ENCODE results near the gene SSUH2.
A peak's percentile ranks its signal among the peaks of the same experiment; 100 is the strongest.

SSUH2 gene

GRCh38 chr3:8641472-8641871, 3.1 kb downstream of the SSUH2 start:
- DNase-seq (ENCODE audit: low spot score) = no peak

- DNase-seq (ENCODE audit: low spot score) = no peak
Observed at GRCh38 chr3:8640223-8640622, 4.4 kb downstream of the SSUH2 start.

GRCh38 chr3:8639659-8640000, 5.0 kb downstream of the SSUH2 start:
- DNase-seq (ENCODE audit: low spot score) = no peak

GRCh38 chr3:8638994-8639658, 5.5 kb downstream of the SSUH2 start:
- DNase-seq (ENCODE audit: low spot score) = no peak

- no peak for DNase-seq (ENCODE audit: low spot score)
Observed at GRCh38 chr3:8637348-8637747, 7.2 kb downstream of the SSUH2 start.

- DNase-seq (ENCODE audit: low spot score) = no peak
Observed at GRCh38 chr3:8635631-8636030, 9.0 kb downstream of the SSUH2 start.

GRCh38 chr3:8635125-8635524, 9.5 kb downstream of the SSUH2 start:
- no peak for DNase-seq (ENCODE audit: low spot score)

- no peak for DNase-seq (ENCODE audit: low spot score)
Observed at GRCh38 chr3:8632402-8633237, 12.0 kb downstream of the SSUH2 start.

- no peak for DNase-seq (ENCODE audit: low spot score)
Observed at GRCh38 chr3:8631661-8632060, 12.9 kb downstream of the SSUH2 start.

- no peak for DNase-seq (ENCODE audit: low spot score)
Observed at GRCh38 chr3:8629151-8630021, 15.2 kb downstream of the SSUH2 start.

GRCh38 chr3:8627949-8628348, 16.6 kb downstream of the SSUH2 start:
- no peak for DNase-seq (ENCODE audit: low spot score)

GRCh38 chr3:8627201-8627940, 17.2 kb downstream of the SSUH2 start:
- DNase-seq (ENCODE audit: low spot score) = no peak

GRCh38 chr3:8625991-8626390, 18.6 kb downstream of the SSUH2 start:
- no peak for DNase-seq (ENCODE audit: low spot score)

- DNase-seq (ENCODE audit: low spot score) = no peak
Observed at GRCh38 chr3:8624612-8625011, 20.0 kb downstream of the SSUH2 start.

- no peak for DNase-seq (ENCODE audit: low spot score)
Observed at GRCh38 chr3:8623741-8624140, 20.9 kb downstream of the SSUH2 start.

GRCh38 chr3:8622873-8623691, 21.5 kb downstream of the SSUH2 start:
- DNase-seq (ENCODE audit: low spot score) = peak; percentile 60

- DNase-seq (ENCODE audit: low spot score) = no peak
Observed at GRCh38 chr3:8621872-8622271, 22.7 kb downstream of the SSUH2 start.

- no peak for DNase-seq (ENCODE audit: low spot score)
Observed at GRCh38 chr3:8621141-8621540, 23.5 kb downstream of the SSUH2 start.

GRCh38 chr3:8619548-8619947, 25.1 kb downstream of the SSUH2 start:
- no peak for DNase-seq (ENCODE audit: low spot score)

GRCh38 chr3:8618950-8619349, 25.6 kb downstream of the SSUH2 start:
- no peak for DNase-seq (ENCODE audit: low spot score)

- no peak for DNase-seq (ENCODE audit: low spot score)
Observed at GRCh38 chr3:8617921-8618320, 26.7 kb downstream of the SSUH2 start.
